HG03139 (cell line): ENCODE results near the gene TCTN3.
"Not testable (repeated sequence)": the region's sequence is repeated elsewhere in the genome, so short reads cannot be mapped to it uniquely, and the experiment has no call there.

Experiments used
- ATAC-seq: cut with Tn5 transposase; IDR thresholded peaks from one replicate; pipeline ENCODE4 v1.9.1; 2021; ENCODE audit not compliant: unreplicated experiment

TCTN3 gene

GRCh38 chr10:95635319-95635733, 58.4 kb downstream of the TCTN3 start:
- no peak for ATAC-seq

GRCh38 chr10:95628786-95629185, 64.9 kb downstream of the TCTN3 start:
- no peak for ATAC-seq

- ATAC-seq, result no peak
These were observed 67.2 kb downstream of the TCTN3 start for GRCh38 chr10:95626500-95626899.

GRCh38 chr10:95620415-95620814, 73.3 kb downstream of the TCTN3 start:
- ATAC-seq, result not testable (repeated sequence)

- no peak for ATAC-seq
These were observed 75.6 kb downstream of the TCTN3 start for GRCh38 chr10:95618101-95618500.

- no peak for ATAC-seq
These were observed 77.3 kb downstream of the TCTN3 start for GRCh38 chr10:95616446-95616845.
